Type B pancreatic cell (in vitro differentiated cells): ENCODE measurements around the gene HEPHL1. TPM values are rescaled to one million over a fixed set of nuclear protein-coding genes. Genes with fewer than 3 reads are reported as not detected.

Experiments
- DNase-seq: peaks from one replicate; pipeline ENCODE4 v3.0.0; 2021; ENCODE audit warnings: mixed read lengths; ENCODE audit not compliant: unreplicated experiment; ENCODE audit errors: extremely low spot score
- H3K27ac Mint-ChIP-seq: 2 replicates; pipeline ENCODE4 v1.8.0; 2021; ENCODE audit warnings: mild to moderate bottlenecking, mixed read lengths
- H3K27me3 Mint-ChIP-seq: 2 replicates; pipeline ENCODE4 v1.8.0; 2021; ENCODE audit warnings: mixed read lengths
- H3K36me3 Mint-ChIP-seq: 2 replicates; pipeline ENCODE4 v1.8.0; 2021; ENCODE audit warnings: mixed read lengths
- H3K4me1 Mint-ChIP-seq: one replicate; pipeline ENCODE4 v1.8.0; 2021; ENCODE audit warnings: mixed read lengths; ENCODE audit not compliant: unreplicated experiment
- H3K4me3 Mint-ChIP-seq: 2 replicates; pipeline ENCODE4 v1.8.0; 2021; ENCODE audit warnings: mild to moderate bottlenecking, mixed read lengths
- H3K9me3 Mint-ChIP-seq: 2 replicates; pipeline ENCODE4 v1.8.0; 2021; ENCODE audit warnings: mixed read lengths
- total RNA-seq: library from RNA; stranded (reverse); gene quantifications from 2 replicates; pipeline ENCODE4 v1.2.1, GENCODE V29; 2021; ENCODE audit warnings: low replicate concordance
- TF ChIP-seq, protein P1 (sequence below): fragments of 200-600 bp; sonication (generic); conservative IDR thresholded peaks from 2 replicates; pipeline ENCODE4 v1.5.0; 2021; ENCODE audit warnings: antibody characterized with exemption, mild to moderate bottlenecking

HEPHL1 gene
- total RNA-seq, 1 donor from 2014 or later: not detected

DNA sequence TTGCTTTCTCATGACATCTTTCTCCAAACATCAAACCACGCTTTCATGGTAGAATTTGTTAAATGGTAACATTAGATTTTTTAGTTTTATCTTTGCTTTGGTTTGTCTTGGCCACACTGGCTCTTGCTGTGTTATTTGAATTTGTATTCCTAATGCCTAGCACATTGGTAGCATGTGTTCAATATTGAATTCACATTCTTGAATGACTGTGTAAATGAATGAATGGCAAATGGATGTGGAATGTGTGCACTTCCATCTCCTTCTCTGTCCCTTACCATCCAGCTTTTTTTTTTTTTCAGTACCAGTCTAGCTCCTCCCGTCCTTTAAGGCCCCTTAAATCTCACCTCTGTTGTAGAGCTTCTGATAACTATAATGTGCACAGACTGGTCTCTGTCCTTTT is 41.2 kb downstream of the HEPHL1 start:
- Mint-ChIP-seq H3K9me3 (no peaks in the 10 kb centered on the region), H3K27ac (no peak overlapping the region), H3K27me3 (peaks cover 10% of the 10 kb centered on the region), H3K4me3 (no peak overlapping the region), H3K4me1 (no peaks in the 10 kb centered on the region), H3K36me3 (no peaks in the 10 kb centered on the region)
- TF ChIP-seq, protein P1, sequence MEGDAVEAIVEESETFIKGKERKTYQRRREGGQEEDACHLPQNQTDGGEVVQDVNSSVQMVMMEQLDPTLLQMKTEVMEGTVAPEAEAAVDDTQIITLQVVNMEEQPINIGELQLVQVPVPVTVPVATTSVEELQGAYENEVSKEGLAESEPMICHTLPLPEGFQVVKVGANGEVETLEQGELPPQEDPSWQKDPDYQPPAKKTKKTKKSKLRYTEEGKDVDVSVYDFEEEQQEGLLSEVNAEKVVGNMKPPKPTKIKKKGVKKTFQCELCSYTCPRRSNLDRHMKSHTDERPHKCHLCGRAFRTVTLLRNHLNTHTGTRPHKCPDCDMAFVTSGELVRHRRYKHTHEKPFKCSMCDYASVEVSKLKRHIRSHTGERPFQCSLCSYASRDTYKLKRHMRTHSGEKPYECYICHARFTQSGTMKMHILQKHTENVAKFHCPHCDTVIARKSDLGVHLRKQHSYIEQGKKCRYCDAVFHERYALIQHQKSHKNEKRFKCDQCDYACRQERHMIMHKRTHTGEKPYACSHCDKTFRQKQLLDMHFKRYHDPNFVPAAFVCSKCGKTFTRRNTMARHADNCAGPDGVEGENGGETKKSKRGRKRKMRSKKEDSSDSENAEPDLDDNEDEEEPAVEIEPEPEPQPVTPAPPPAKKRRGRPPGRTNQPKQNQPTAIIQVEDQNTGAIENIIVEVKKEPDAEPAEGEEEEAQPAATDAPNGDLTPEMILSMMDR: no peak
- DNase-seq: no peak

DNA sequence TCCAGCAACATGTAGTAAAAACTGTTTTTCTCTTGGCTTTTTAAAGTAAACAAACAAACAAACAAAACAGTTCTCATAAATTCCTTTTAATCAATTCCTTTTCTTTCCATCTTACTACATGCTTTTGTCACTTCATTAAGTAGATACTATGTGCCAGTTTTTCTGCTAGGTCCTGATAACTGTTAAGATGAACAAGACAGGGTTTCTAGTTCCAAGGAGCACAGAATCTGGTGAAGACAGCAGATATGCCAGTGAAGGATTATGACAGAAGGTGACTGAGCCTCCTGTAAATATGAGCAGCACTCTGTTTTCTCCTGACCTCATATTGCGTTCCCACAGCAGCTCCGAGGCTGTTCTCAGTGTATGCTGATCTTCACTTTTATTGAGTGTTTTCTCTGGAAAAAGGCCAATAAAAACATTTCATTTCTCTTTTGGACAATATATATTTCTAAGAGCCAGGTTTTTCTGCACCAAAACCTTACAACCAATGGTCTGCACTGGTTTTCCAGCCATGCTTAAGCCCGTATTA is 45.8 kb downstream of the HEPHL1 start:
- TF ChIP-seq, protein P1: no peak
- DNase-seq: no peak
- no peak overlapping the region for H3K27ac Mint-ChIP-seq

DNA sequence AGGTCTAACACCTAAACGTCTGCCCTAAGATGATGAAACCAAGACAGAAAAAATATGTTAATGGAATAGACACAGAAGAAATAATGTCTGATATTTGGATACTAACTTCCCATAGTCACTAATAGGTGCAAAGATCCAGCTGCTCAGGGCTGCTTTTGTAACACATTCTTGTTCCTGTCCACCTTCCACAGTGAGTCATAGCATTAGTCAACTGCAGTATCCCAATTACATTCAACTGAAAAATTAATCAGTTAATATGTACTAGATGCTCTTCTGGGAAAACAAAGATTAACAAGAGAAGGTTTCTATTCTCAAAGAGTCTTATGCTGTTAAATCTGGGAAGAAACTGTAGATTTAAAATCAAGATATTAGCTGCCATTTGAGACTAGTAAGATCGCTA is 47.6 kb downstream of the HEPHL1 start:
- no peak overlapping the region for H3K4me3 Mint-ChIP-seq
- DNase-seq: no peak
- no peaks in the 10 kb centered on the region for H3K4me1 Mint-ChIP-seq
- H3K9me3 Mint-ChIP-seq: no peaks in the 10 kb centered on the region
- no peaks in the 10 kb centered on the region for H3K27me3 Mint-ChIP-seq
- H3K36me3 Mint-ChIP-seq: no peaks in the 10 kb centered on the region
- TF ChIP-seq, protein P1: no peak
- no peak overlapping the region for H3K27ac Mint-ChIP-seq

More for the DNA sequence above, 45.8 kb downstream of the HEPHL1 start:
- Mint-ChIP-seq H3K4me3 (no peak overlapping the region), H3K27me3 (peaks cover 3% of the 10 kb centered on the region), H3K4me1 (no peaks in the 10 kb centered on the region), H3K9me3 (no peaks in the 10 kb centered on the region), H3K36me3 (no peaks in the 10 kb centered on the region)

DNA sequence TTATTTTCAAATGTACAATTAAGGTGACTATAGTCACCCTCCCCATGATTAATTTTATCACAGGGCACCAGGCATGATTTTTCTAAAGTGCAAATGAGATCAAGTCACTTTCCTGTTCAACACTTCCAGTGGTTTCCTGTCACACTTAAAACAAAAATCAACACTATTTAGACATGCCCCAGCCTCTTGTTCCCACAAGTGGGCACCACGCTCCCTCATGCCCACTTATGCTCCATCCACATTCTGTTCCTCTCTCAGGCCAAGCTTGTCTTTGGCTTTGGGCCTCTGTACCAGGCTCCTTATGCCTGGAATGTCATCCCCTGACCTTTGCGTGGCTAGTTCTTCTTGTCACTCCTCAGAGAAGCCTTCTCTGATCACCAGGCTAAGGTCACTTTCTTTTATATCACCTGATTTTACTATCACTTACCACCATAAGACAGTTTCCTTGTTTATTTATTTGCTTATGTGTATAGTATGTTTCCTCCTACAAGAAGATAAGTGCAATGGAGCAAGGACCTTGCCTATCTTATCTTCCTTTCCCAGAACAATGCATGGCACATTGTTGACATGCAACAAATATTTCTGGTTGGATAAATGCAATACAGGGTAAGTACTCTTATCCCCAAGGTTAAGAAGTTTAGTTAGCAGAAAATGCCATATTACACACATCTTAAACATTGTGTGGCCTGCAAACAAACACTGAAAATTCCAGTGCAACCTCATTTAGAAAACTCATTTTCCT is 56.6 kb downstream of the HEPHL1 start:
- Mint-ChIP-seq H3K27ac (no peak overlapping the region), H3K4me1 (no peaks in the 10 kb centered on the region), H3K36me3 (no peaks in the 10 kb centered on the region), H3K9me3 (no peaks in the 10 kb centered on the region), H3K27me3 (peaks cover 2% of the 10 kb centered on the region), H3K4me3 (no peak overlapping the region)
- TF ChIP-seq, protein P1: no peak
- DNase-seq: no peak

DNA sequence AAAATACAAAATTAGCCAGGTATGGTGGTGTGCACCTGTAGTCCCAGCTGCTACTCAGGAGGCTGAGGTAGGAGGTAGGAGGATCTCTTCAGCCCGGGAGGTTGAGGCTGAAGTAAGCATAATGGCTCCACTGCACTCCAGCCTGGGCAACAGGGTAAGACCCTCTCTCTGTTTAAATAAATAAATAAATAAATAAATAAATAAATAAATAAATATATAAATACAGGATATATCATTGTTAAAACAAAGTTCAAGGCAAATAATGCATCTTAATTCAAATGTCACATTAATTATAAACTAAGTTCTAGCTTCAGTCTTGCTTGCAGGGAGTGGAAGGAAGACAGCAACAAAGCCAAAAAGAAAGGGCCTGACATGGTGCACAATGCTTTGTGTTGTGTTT is 63.0 kb downstream of the HEPHL1 start:
- TF ChIP-seq, protein P1: no peak
- no peak for DNase-seq
- H3K27me3 Mint-ChIP-seq: peaks cover 7% of the 10 kb centered on the region
- no peaks in the 10 kb centered on the region for H3K9me3 Mint-ChIP-seq
- no peak overlapping the region for H3K4me3 Mint-ChIP-seq
- H3K27ac Mint-ChIP-seq: no peak overlapping the region
- H3K36me3 Mint-ChIP-seq: no peaks in the 10 kb centered on the region
- H3K4me1 Mint-ChIP-seq: no peaks in the 10 kb centered on the region
